GM21515 (cell line): Measurements from ENCODE around the gene KCNMA1.
"Not testable (repeated sequence)": the region's sequence is repeated elsewhere in the genome, so short reads cannot be mapped to it uniquely, and the experiment has no call there.

ENCODE experiments used
- ATAC-seq: cut with Tn5 transposase; IDR thresholded peaks from one replicate; pipeline ENCODE4 v1.9.1; 2021; ENCODE audit not compliant: unreplicated experiment

The KCNMA1 gene

GRCh38 chr10:77428691-77429395 lies 208.8 kb downstream of the KCNMA1 start:
- ATAC-seq, result no peak

GRCh38 chr10:77424257-77424656 lies 213.4 kb downstream of the KCNMA1 start:
- ATAC-seq, result no peak

DNA sequence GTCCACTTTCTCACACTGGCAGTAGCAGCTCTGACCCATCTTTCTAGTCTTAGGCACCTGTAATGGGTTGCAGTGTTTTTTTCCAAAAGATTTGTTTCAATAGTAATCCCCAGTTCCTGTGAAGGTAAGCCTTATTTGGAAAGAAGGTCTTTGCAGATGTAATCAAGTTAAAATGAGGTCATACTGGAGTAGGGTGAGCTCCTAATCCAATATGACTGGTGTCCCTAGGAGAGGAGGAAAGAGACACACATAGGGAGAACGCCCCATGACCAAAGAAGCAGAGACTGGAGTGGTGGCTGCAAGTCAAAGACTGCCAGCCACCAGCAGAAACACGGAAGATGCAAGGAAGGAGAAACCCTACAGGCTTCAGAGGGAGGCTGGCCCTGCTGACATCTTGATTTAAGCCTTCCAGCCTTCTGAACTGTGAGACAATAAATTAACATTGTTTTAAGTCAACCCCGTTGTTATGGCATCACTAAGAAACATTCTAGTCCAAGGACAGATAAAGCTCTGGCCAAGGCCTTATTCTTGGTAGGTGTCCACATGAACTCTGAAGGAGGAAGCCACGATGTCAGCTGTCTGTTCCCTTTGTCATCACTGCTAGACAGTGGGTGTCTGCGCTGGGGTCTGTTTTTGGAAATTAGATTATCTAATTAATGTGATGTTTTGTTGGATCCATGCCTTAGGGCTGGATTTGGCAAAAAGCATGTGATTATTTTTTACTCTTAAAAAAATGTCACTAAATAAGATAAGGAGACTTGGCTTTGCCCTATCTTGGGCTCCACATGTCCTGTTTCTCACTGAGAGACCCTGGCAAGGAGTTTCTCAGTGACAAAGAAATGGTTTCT lies 214.9 kb downstream of the KCNMA1 start:
- ATAC-seq, result no peak

GRCh38 chr10:77421591-77421990 lies 216.0 kb downstream of the KCNMA1 start:
- no peak for ATAC-seq

DNA sequence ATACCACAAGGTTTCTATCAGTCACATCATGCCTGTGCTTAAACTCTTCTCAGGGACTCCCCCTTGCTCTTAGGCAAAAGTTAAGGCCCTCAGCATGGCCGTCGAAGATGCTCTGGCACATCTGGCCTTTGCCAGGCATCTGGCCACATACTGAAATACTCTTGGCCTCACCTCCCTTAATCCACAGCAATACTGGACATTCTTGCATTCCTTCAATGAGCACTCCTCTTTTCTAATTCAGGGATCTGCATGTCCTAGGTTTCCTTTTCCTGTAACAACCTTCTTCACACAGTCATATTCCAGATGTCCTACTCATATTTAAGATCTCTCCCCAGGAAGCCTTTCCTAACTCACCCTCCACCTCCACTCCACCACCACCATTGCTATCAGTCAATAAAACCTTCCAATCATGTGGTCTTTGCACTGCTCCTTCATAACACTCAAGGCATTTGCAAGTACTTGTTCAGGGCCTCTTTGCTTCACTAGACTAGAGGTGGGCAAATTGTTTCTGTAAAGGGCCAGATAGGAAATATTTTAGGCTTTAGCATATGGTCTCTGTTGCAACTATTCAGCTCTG lies 216.6 kb downstream of the KCNMA1 start:
- no peak for ATAC-seq

GRCh38 chr10:77419979-77420378 lies 217.6 kb downstream of the KCNMA1 start:
- no peak for ATAC-seq

DNA sequence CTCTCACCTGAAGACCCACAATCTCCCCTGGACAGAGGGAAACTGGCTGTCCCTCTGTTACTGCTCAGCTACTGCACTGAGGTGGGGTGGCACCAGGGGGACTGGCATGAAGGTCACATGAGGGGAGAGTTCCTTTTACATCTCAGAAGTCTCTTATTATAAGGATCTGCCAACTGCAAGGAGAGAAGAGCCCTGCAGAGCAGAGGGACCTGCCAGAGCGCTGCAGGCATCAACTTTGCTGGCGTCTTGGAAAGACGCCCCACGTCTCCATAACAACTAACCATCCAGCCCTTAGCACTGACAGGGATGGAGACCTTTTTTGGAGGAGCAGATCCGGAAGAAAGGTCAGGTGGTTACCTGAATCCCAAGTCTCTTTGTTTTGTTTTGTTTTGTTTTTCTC lies 218.6 kb downstream of the KCNMA1 start:
- ATAC-seq, result no peak

GRCh38 chr10:77417806-77418640 lies 219.6 kb downstream of the KCNMA1 start:
- no peak for ATAC-seq

DNA sequence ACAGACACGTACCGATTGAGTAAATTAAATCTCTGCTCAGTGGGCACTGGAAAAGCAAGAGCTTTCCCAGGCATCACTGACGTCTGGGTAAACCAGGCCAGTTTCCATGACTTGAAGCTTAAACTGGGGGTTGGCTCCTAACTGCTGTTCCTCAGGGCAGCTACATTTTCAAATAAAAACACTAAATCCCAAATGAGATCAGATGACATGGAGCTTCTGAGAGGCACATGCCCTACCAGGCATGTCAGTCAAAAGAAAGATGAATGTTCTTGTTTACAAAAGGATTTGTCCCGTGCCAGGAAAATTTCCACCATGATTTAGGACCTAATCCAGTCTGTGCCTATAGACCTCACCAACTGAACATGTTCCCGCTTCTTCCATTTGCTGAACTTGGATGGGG lies 220.2 kb downstream of the KCNMA1 start:
- no peak for ATAC-seq

DNA sequence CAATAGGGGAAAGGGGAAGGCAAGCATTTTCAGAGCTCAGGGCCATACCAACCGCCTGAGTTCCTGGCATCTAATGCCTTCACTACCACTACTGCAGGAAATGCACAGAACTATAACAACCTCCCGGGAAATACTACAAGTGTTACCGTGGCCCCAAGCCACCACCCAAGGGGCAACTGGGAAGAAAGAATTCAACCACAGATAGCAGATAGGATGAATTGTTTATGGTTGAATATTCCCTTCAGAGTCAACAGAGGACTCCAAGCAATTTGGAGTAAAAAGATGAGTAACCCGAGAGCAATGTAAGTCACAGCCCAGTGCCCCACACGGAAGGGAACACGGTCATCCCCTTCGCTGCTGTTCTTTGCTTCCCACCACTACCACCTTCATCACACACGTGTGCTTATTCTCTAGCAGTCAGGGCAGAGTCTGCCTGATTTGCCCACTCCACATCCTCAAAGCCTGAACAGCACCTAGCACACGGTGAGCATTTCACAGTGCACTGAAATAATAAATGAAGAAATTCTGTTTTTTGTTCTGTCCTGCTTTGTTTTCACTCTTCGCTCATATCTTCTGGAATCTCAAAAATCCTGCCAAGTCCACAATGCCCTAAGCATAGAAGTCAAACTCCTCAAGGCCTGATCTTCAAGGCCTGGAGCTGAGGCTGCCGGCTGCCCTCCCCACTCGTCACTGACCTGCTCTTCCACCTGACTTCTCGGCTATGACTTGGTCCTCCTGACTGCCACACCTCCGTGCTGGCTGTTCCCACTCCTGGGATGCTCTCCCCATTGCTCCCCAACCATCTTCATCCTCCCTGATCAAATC lies 221.1 kb downstream of the KCNMA1 start:
- ATAC-seq, result no peak

DNA sequence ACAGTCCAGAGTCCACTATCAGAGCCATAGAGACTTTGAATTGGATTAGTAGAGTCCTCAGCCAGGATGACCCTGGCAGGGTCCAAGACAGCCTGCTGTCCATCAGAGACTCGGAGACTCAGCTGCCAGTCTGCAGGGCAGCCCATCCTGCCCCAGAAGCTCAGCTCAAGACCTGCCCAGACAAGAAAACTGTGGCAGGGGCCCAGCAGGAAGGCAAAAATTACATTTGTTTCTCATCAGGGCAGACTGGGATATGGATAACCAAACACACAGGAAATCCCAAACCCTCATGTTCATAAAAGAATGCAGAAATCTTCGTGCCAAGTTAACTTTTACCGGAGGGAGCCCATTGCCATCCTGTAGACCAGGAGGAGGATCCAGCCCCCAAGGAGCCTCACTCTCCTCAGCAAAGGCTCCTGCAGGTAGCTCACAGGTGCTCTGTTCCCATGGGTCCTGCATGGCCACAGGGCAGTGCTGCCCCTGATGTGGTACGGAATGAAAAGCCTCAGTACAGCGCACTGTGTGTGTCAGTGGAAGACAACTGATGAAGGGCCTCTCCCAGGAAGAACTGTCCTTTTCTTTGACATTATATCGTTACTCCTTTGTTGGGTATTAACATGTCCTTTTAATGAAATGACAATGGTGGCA lies 222.2 kb downstream of the KCNMA1 start:
- ATAC-seq, result no peak

DNA sequence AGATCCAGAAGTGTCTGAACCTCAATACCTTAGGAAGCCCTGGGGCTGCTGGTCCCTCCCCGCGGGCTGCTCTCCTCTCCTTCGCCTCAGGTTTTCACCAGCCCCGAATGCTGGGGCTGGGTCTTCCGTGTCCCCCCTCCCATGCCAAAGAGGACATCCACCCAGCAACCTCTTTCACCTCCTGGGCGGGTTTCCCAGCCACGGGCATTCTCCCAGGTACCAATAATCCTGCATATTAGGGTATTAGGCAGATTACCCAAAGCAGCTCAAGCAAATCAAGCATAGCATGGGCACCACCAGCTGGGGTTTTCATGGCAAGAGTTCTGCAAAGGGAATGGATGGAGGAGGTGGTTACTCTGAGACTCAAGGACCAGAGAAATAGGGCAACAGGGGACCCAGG lies 224.4 kb downstream of the KCNMA1 start:
- ATAC-seq, result no peak

GRCh38 chr10:77412573-77413133 lies 225.0 kb downstream of the KCNMA1 start:
- ATAC-seq, result not testable (repeated sequence)

DNA sequence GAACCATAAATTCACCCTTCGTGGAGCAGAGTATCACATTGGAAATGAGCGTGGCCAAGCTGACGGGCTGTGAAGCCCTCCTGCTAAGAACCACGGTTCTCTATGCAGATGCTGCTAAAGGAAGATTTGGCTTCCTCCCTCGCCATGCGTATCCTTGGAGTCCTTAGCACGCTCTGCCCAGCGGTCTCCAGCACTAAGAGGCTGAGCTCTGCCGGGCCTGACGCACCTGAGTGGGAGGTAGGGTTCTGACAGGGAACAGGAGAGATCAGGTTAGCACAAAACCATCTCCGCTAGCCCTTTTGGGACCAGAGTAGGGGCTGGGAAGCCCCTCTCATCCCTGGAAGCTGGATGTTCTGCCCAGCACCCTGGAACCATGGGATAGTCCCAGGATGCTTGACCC lies 225.8 kb downstream of the KCNMA1 start:
- no peak for ATAC-seq

DNA sequence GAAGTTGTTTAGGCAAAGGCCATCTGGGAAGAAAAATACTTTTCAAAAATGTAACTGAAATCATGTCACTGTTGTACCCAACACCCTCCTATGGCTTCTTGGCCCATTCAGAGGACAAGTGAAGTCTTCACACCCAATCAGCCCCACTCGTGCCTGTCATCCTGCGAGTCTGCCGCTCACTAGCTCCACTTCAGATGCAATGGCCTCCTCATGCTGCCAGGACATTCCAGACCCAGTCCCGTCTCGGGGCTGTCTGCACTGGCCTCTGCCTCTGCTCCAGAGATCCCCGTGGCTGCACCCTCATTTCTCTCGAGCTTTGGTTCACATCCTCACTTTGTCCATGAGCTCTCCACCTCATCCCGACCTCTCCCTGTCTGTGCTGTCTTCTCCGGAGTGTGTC lies 227.1 kb downstream of the KCNMA1 start:
- no peak for ATAC-seq

DNA sequence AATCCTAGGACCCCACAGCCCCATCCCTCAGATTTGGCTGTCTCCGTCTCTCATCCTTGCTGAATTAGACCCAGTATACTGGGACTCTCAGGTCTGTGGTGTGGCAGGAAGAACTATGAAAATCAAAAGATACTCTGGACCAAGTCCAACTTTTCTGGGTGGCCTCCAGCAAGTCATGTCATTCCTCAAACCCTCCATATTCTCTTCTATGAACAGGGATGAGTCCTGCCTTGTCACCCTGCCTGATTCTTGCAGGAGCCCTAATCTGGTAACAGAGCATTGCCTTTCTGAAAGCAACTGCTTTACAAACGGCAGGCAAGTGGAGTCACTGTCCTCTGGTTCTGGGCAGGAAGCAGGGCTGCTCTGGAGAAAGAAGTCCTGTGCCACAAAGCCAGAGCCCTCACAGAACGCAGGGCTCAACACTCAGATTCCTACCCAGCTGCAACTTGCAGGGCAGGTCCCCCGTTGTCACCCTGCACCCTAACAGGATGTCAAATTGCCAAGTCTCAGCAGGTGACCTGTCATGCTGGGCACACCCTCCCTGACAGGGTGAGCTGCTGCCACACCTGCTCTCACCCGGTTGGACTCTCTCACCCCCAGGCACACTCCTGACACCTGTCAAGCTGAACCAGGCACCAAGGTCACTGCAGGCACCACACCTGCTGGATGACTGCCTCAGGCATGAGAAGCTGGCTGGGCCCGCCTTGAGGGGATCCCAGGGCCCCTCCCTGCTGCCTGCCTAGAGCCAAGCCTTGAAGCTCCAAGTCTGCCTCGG lies 227.7 kb downstream of the KCNMA1 start:
- ATAC-seq, result no peak

DNA sequence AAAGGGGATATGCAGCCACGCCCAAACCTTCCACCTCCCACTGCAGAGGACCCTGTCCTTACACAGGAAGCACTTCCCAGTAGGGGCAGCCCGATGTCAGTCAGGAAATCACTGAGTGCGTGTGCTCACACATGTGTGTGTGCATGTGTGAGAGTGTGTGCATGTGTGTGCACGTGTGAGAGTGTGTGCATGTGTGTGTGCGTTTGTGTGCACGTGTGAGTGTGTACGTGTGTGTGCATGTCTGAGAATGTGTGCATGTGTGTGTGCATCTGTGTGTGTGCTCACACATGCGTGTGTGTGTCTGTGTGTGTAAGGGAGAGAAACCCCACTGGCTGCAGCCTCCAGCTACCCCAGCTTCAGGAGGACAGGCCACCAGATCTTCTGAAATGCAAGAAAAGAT lies 229.3 kb downstream of the KCNMA1 start:
- no peak for ATAC-seq

DNA sequence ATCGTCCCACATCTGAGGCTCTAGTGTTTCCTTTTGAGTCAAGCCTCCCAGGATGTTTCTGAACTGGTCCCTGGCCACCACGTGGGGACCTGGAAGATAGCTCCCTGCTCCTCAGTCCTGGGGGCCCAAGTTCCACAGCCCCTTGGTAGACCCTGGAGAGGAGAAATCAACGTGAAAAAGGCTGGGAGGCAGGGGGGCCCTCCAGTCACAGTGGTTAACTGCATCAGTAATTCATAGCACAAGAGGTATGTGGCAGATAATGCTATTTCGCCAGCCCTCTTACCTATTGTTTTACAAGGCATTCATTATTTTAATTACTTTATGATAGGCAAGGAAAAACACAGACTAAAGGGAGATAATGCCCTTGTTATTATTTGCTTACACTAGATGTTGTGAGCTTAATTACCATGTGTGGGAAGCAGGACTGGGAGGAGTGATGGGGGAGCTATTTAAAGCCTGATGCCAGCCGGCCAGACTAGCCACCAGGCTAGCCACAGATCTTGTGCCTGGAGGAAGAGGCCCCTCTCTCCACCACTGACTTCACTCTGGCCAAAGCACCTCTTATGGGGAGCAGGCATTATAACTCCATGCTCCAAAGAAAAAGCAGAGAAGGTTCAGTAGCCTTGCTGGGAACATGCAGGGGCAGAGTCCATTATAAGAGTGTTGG lies 230.7 kb downstream of the KCNMA1 start:
- ATAC-seq, result no peak
